GM21515 (cell line): ENCODE measurements around the gene ADORA2A.

Experiments
- ATAC-seq: cut with Tn5 transposase; IDR thresholded peaks from one replicate; pipeline ENCODE4 v1.9.1; 2021; ENCODE audit not compliant: unreplicated experiment

ADORA2A gene

GRCh38 chr22:24417901-24418641 is 9.3 kb upstream of the ADORA2A start:
- no peak for ATAC-seq

DNA sequence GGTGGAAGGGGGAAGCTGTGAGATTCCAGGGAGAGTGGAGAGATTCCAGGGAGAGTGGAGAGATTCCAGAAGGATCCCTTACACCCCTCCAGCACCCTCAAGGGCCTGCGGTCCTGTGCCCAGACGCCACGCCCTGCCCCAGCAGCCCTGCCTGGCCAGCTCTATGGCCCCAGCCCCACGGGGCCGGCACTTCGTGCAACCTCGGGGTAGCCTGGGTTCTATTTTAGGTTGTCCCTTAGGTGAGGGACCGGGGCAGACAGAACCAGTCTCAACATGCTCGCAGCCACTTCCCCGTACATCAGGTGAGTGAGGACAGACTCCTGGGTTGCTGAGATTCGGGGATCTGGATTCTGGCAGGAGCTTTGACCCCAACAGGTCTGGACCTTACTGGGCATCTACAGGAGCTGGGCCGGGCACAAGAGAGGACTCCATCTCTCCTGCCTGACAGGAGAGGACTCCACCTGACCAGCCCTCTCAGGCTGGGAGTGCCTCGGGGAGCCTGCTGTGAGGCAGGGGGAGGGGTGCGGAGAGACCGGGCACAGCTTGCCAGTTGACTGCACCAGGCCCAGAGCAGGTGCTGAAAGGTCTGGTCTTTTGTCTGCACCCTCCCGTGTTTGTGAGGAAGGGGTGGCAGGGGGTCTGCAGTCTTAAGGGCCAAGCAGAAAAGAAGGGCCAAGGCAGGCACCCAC is 8.5 kb upstream of the ADORA2A start:
- no peak for ATAC-seq

DNA sequence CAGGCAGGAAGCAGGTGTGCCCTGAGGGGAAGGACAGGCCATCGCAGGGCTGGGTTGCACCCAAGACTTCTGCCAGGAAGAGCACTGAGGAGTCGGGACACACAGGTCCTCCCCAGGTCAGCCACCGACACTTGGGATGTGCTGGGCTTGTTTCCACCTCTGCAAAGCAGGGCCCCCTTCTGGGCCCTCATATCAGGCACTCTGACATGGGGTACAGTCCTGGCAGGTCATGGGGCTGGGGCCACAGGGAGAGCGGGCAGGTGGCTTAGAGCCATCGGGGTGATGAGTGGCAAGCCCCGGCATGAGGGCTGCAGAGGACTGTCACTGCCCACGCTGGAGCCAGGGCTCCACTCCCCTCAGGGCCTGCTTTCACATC is 7.9 kb upstream of the ADORA2A start:
- no peak for ATAC-seq

DNA sequence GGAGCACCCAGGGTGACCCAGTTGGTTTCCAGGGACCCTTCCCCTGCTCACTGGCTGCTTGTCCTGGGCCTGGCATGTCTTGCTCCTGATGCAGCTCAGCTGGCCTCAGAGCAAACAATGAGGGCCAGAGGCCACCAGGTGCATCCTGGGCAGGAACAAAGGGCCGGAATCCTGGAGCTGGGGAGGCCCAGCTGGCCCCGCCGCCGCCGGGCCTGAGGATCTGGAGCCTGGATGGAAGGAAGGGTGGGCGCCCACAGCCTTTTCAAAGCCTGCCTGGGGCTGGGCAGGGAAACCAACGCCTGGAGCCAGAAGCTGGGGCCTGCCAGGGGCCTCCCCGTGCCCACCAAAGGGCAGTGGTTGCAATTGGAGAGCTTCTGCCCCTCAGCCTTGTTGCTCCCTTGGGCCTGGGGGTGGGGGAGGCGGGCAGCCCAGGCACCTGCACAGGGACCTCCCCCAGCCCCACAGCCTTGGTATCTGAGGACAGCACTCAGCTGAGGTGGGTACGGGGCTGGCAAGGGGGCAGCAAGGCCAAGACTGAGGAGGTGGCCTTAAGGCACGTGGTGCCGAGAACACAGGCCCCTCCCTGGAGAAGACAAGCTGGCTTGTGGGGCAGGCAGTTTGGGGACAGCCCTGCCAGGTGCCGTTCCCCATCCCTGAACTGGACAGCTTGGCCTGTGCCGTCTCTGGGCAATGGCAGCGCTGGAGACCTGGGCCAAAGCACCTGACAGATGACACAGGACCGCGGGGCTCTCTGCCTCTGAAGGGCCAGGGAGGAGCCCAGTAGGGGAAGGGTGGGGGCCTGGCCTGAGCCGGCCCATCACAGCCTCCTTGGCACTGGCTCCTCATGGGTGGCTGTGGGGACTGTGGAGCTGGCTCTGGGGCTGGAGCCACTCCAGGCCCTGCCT is 7.1 kb upstream of the ADORA2A start:
- no peak for ATAC-seq

DNA sequence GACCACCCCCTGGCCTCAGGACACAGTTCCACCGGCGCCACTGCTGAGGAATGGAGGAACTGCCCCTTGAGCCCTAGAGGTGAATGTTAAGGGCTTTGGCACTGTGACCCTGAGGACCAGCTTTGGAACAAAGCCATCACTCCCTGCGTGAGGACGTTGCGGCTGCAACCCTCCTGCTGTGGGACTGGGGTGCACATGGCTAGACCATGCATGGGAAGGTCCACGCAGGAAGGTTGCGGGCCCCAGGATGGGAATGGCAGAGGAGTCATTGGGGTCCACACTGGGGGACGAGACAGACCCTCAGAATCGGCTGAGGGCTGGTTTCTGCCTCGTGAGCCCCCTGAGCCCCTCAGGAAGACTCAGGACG is 6.4 kb upstream of the ADORA2A start:
- ATAC-seq, result no peak

DNA sequence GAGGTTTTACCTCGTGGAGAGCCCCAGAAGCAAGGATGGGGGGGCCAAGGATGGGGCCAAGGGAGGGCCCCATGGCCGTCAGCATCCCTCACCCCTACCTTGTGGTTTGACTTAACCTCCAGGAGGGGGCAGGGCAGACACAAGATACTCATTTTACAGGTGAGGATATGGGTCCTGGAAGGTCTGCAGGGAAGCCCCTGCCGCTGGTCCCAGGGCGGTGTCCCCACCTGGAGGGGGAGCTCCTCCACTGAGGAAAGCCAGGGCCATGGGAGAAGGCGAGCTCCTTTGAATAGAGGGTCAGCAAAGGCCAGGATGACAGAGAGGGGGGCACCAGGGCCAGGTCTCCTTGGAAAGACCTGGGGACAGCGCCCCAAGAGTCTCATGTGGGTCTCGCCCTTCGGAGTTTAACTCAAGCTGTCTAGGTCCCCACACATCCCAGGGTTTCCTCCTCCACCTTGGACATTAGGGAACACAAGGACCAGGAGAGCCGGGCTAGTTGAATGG is 5.9 kb upstream of the ADORA2A start:
- no peak for ATAC-seq

DNA sequence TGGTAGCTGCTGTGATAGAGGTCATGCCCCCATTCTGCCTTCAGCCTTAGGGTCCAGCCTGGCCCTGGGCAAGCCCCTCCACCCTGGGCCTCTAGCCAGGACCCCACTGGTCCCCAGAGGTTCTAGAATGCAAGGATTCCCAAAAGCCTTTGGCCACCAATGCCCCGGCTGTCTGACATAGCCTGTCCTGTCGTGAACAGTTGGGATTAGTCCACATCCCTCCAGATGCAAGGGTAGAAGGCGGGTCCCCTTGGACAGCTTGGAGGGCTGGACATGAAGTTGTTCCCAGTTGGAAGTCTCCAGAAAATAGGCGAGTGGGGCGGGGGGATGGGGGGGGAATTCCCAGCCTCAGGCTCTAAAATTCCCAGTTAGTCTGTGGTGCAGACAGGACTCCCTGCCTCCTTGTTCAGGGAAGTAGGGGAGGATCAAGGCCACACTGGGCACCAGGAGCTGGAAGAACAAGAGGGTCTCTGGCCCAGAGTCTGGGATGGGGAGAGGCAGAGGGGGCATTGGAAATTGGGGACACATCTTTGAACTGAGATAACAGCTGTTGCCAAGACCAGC is 5.2 kb upstream of the ADORA2A start:
- ATAC-seq, result no peak

DNA sequence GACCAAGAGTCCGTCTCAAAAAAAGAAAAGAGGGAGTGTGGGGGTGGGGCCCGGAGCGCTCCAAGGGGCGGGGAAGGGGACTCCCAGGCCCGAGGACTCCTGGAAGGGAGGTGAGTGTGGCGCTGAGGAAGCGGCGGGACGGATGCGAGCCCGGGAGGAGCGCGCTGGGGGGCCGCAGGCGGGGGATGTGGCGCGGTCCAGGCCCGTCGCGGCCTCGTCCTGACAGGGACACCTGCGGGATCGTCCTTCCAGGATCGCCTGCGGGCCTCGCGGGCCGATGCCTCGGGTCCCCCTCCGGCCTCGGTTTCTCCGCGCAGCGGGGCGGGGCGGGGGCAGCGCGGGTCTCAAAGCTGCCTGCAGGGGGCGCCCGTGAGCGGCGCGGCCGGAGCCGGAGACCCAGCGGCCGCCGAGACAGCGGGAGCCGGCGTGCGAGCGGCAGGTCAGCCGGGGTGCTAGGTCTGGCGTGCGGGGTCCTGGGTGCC is 3.8 kb upstream of the ADORA2A start:
- ATAC-seq, result no peak

DNA sequence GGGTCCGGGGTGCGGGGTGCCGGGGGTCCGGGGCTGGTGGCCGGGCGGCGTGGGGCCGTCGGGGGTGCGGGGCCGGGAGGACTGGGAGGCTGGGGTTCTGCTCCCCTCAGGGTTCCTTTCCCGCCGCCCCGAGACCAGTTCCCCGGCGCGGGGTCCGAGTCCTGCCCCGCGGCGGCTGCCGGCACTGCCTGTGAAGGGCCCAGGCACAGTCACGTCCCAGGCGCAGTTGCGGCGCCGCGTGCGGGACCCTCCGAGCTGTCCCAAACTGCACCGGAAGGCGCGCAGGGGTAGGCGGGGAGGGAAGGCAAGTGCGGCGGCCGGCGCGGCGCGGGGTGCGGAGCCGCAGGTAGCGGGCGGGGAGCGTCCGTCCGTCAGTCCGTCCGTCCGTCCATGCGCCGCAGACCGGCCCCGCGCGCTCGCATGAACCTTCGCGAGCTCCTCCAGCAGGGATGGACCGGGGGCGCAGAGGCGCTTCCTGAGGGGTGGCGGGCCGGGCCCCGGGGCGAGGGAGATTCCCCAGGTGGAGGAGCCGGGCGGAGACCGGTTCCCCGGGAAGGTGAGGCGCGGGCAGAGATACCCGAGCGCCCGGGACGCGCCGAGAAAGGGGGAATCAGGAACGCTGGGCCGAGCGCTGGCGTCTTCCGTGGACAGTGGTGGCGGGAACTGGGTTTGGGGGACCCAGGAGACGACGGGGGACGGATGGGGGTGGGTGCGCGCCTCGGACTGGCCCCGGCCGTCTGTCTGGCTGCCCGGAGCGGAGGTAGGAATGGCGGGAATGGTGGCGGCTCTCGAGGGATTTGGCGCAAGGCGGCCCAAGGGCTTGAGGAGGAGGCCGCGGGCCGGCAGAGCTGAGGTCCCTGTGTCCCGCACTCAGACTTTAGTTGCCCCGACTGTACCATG is 3.1 kb upstream of the ADORA2A start:
- no peak for ATAC-seq

GRCh38 chr22:24424901-24425775 is 2.3 kb upstream of the ADORA2A start:
- no peak for ATAC-seq

DNA sequence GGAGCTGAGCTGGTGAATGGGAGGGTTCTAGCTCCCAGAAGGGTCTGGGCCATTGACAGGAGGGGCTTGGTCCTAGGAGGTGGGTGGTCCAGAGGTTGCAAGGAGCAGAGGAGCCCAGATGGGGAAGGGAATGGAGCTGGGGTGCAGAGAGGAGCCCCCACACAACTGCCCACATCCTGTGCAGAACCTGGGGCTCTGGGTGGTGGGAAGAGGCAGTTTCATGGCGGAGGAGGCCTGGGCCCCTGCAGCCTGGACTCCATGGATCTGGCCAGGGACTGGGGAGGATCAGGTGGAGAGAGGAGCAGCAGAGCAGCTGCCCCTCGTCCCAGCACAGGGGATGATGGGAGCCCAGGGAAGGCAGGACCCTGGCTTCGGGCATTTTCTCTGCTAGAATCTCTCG is 963 bp upstream of the ADORA2A start:
- ATAC-seq, result no peak

DNA sequence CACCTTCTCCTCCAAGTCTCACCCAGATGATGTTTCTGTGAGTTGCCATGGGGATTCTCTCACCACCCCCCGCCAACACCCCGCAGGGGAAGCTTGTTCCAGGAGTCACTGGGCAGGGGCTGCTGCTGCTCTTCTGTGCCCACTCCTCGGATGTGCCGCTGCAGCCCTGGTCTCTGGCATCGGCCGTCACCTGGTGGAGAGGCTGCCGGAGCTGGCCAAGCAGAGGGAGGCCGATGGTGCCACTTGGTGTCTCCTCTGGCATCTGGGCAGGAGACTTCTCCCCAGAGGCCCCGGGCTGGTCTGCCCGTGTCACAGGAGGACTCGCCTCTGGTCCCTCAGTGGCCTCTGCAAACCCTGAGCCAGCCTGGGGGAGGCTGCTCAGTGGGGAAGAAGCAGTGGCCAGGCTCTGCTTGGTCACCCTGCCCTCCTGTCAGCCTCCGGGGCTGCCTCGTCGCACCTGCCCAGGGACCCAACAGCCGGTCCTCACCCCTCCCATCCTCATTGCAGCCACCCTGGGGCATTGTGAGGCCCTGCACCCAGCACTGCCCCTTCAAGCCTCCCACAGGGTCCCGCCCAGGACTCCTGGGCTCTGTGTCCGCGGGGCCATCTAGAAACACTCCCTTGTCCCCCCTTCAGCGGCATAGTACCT is 424 bp upstream of the ADORA2A start:
- ATAC-seq, result no peak

GRCh38 chr22:24428751-24429410 is 1.5 kb downstream of the ADORA2A start:
- no peak for ATAC-seq

GRCh38 chr22:24429411-24430365 is 2.3 kb downstream of the ADORA2A start:
- ATAC-seq, result no peak

DNA sequence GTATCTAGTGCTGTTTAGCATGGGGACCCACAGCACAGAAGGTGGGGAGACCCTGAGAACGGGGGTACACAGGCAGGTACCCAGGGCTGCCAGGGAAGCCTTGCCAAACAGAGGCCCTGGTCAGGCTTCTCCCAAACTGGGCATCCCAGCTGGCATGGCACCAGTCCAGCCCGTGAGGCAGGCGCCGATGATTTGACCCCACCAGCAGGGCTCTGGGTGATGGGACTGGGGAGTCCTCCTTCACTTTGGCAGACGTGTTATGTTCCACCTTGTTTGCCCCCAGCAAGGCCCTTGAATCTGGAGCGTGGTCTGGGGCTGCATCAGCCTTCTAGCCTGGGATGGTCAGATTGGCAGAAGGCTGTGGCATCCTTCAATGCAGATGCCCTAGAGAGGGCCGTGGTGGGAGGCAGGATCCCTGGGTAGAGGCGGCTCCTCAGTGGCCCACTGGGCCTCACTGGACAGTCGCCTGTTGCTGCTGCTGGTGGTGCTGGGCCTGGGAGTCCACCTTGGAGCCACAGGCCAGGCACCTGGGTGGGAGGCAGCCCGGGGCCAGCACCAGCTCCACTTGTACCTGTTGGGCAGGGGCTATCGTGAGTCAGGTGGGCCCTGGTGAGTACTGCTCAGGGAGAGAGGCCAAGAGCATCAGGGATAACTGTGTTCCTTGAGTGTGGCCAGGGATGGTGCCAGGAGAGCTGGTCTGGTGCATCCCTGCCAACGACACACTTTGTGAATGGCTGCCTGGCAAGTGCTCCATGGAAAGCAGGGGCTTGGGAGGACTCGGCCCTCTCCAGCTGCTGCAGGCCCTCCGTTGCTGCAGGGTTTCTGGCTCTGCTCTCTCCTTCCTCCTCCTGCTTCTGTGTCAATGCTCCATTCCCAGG is 3.3 kb downstream of the ADORA2A start:
- ATAC-seq, result no peak
